ENCODE results near the gene COQ10A. TPM values are rescaled to one million over a fixed set of nuclear protein-coding genes. Genes with fewer than 3 reads are reported as not detected.

Gene COQ10A
- total and polyA plus RNA-seq, 2 of the 13 experiments (the other 11 are each of a cell fraction or from before 2014, with no cell fraction given) = 21.0 to 37.3 TPM

DNA sequence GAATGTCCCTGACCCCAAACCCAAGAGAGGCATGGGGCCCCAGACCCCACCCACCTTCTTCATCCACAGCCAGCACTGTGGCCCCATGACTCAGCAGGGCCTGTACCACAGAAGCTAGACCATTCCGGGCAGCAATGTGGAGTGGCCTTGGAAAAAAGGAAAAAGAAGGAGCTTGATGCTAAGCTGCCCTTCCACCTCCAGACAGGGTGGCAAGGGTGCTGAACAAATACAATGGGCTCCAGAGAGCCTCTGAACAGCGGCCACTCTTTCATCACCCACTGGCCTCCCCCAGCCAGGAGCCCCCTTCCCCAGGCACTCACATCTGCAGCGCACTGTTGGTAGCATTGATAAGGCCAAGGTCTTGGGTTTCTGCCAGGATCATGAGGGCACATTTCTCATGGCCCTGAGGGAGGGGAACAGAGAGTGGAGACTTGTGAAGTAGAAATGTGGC lies 23.0 kb upstream of the COQ10A start:
- TF ChIP-seq HNRNPH1 (optimal IDR thresholded peaks at IDR 0.05; ENCODE audit: low read depth, low read length) (no peak), ZBTB33 (CRISPR knock-in tag; IDR thresholded peaks at IDR 0.05) (peak; percentile 82), DMAP1 (CRISPR knock-in tag; IDR thresholded peaks at IDR 0.05) (no peak), CREB1 (IDR thresholded peaks at IDR 0.05) (no peak), CREB1 (CRISPR knock-in tag; IDR thresholded peaks at IDR 0.05) (no peak)
- TF ChIP-seq, protein P1, sequence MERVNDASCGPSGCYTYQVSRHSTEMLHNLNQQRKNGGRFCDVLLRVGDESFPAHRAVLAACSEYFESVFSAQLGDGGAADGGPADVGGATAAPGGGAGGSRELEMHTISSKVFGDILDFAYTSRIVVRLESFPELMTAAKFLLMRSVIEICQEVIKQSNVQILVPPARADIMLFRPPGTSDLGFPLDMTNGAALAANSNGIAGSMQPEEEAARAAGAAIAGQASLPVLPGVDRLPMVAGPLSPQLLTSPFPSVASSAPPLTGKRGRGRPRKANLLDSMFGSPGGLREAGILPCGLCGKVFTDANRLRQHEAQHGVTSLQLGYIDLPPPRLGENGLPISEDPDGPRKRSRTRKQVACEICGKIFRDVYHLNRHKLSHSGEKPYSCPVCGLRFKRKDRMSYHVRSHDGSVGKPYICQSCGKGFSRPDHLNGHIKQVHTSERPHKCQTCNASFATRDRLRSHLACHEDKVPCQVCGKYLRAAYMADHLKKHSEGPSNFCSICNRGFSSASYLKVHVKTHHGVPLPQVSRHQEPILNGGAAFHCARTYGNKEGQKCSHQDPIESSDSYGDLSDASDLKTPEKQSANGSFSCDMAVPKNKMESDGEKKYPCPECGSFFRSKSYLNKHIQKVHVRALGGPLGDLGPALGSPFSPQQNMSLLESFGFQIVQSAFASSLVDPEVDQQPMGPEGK (CRISPR knock-in tag; IDR thresholded peaks at IDR 0.05) = peak; percentile 75; the same call in 1 of the 2 replicates
- peaks cover 26% of the 10 kb centered on the region for H3K4me1 ChIP-seq (ENCODE audit: insufficient read depth, low read length)
- no peaks in the 10 kb centered on the region for H3K9me3 ChIP-seq (ENCODE audit: low read length)
- no peak overlapping the region for H3K4me2 ChIP-seq (ENCODE audit: low read depth, low read length)
- H3K79me2 ChIP-seq (ENCODE audit: insufficient read depth, low read length) = no peaks in the 10 kb centered on the region
- ChIA-PET POLR2A (interaction anchor here (1.0 to 1.5 kb wide), 3 partner anchors 13 to 24 kb away, joined by 3 to 6 read pairs (median 5); partner anchors contain the start of gene RNF41), CTCF (ENCODE audit: low intra/inter-chr PET ratio, low total read pairs) (no interaction called here)
- WGBS (ENCODE audit: low lambda C conversion rate) = 70% methylated on average over 3 of the region's 3 CpGs
- intact Hi-C loops (cut with micrococcal nuclease; ENCODE audit: unreplicated experiment) = no loop called here
- in situ Hi-C loops (cut with HindIII; ENCODE audit: extremely low pct_ligation_motif_present, low pct_unique_long_range_greater_than_20kb) = no loop called here
- peaks cover 32 to 61% of the 10 kb centered on the region in 2 experiments for H3K36me3 ChIP-seq (replicated peaks in 1 of 2; ENCODE audit: control insufficient read depth in 1 of 2, insufficient read depth in 2 of 2, low read length in 2 of 2)
- peak; percentile 41 for DNase-seq (ENCODE audit: low spot score)
- H3K27me3 ChIP-seq (ENCODE audit: control insufficient read depth in 1 of 2, insufficient read depth in 2 of 2, low read length in 2 of 2) = no peaks in the 10 kb centered on the region; a peak in 1 of 5 replicates
- 0 out of 2 replicates have a peak overlapping the region, but pooled peaks have one; percentile 11 for H3K9ac ChIP-seq (ENCODE audit: insufficient read depth, low read depth, low read length)
- no peak for ATAC-seq
- FAIRE-seq = no peak
- no peak overlapping the region for H3K4me3 ChIP-seq (replicated peaks in 1 of 3; ENCODE audit: insufficient read depth in 1 of 3, low read depth in 2 of 3, low read length in 3 of 3)
- H4K20me1 ChIP-seq (ENCODE audit: insufficient read depth, low read length) = no peaks in the 10 kb centered on the region
- no peak overlapping the region for H3K27ac ChIP-seq (ENCODE audit: extremely low read length, insufficient read depth, low read length)
- no TSS peak for BruUV-seq (replicated peaks)
- no peak overlapping the region for H2AFZ ChIP-seq (ENCODE audit: low read length)

Measured in HepG2 (cell line).